ENCODE measurements around the gene WDR6. TPM values are rescaled to one million over a fixed set of nuclear protein-coding genes. Genes with fewer than 3 reads are reported as not detected.
A peak's percentile ranks its signal among the peaks of the same experiment; 100 is the strongest.

WDR6 gene
- total RNA-seq, 2 experiments from 2014 or later: 132 to 134 TPM

DNA sequence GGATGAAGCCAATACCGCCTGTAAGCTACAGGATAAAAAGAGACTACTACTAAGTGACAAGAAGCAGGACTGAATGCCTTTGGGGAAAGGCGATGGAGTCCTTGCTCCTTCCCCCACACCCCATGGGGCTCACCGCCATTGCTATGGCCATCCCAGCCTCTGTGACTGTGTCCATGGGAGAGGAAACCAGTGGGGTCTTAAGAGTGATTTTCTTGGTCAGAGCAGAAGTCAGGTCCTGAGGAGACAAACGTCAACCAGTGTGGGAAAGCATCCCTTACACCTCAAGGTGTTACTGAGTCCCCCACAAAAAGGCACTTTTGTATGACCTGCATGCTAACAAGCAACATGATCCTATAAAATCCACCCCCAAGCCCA lies 21.1 kb downstream of the WDR6 start:
- no peak for DNase-seq
- Mint-ChIP-seq H3K4me1 (ENCODE audit: low read depth) (peaks cover 35% of the 10 kb centered on the region), H3K27me3 (no peaks in the 10 kb centered on the region), H3K9me3 (no peaks in the 10 kb centered on the region), H3K4me3 (peak overlapping the region; percentile 88), H3K27ac (peak overlapping the region; percentile 93), H3K36me3 (ENCODE audit: low read depth) (peaks cover 86% of the 10 kb centered on the region)
- Histone ChIP-seq H3K9me3 (ENCODE audit: control insufficient read depth in 1 of 2, insufficient read depth in 1 of 2, low read length in 2 of 2) (no peaks in the 10 kb centered on the region), H3K36me3 (ENCODE audit: insufficient read depth, low read length) (peaks cover 74% of the 10 kb centered on the region), H3K4me3 (ENCODE audit: low read length) (peak overlapping the region; percentile 82), H3K27ac (ENCODE audit: low read depth in 1 of 2, low read length in 2 of 2) (peak overlapping the region; percentile 87 to 94), H3K27me3 (ENCODE audit: control insufficient read depth in 1 of 2, insufficient read depth in 2 of 2, low read length in 2 of 2) (no peaks in the 10 kb centered on the region), H3K4me1 (ENCODE audit: insufficient read depth, low read length) (peaks cover 41% of the 10 kb centered on the region)
- intact Hi-C loops (cut with DNase I, micrococcal nuclease): loop anchor here (2.0 to 10.0 kb wide), 4 partner anchors 39 to 907 kb away; partner anchors contain the start of genes APEH (in 1 of the 2) and IP6K2 (in 1 of the 2)
- ChIA-PET CTCF (interaction anchor here (1.6 to 2.2 kb wide), 3 partner anchors 38 to 66 kb away, joined by 8 to 29 read pairs (median 16); partner anchors contain the start of genes P4HTM and QRICH1), POLR2A (interaction anchor here (0.8 to 2.3 kb wide), 9 partner anchors 8 to 312 kb away, joined by 3 to 60 read pairs (median 23); partner anchors contain the start of genes DALRD3, P4HTM, QARS1 and QRICH1)
- TF ChIP-seq, protein P1, sequence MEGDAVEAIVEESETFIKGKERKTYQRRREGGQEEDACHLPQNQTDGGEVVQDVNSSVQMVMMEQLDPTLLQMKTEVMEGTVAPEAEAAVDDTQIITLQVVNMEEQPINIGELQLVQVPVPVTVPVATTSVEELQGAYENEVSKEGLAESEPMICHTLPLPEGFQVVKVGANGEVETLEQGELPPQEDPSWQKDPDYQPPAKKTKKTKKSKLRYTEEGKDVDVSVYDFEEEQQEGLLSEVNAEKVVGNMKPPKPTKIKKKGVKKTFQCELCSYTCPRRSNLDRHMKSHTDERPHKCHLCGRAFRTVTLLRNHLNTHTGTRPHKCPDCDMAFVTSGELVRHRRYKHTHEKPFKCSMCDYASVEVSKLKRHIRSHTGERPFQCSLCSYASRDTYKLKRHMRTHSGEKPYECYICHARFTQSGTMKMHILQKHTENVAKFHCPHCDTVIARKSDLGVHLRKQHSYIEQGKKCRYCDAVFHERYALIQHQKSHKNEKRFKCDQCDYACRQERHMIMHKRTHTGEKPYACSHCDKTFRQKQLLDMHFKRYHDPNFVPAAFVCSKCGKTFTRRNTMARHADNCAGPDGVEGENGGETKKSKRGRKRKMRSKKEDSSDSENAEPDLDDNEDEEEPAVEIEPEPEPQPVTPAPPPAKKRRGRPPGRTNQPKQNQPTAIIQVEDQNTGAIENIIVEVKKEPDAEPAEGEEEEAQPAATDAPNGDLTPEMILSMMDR (IDR thresholded peaks at IDR 0.05): no peak
- no peak for ATAC-seq (ENCODE audit: poor library complexity)

- H3K9me3 Mint-ChIP-seq: no peaks in the 10 kb centered on the region
- peaks cover 31% of the 10 kb centered on the region for H3K4me1 Mint-ChIP-seq (ENCODE audit: low read depth)
- H3K4me1 ChIP-seq (ENCODE audit: insufficient read depth, low read length): peaks cover 36% of the 10 kb centered on the region
- no peaks in the 10 kb centered on the region for H3K27me3 ChIP-seq (ENCODE audit: control insufficient read depth in 1 of 2, insufficient read depth in 2 of 2, low read length in 2 of 2)
- TF ChIP-seq, protein P1 (IDR thresholded peaks at IDR 0.05): no peak
- no peaks in the 10 kb centered on the region for H3K27me3 Mint-ChIP-seq
- peak within 1 kb of the TSS; percentile 93 for H3K27ac Mint-ChIP-seq
- H3K27ac ChIP-seq (ENCODE audit: low read depth in 1 of 2, low read length in 2 of 2): peak within 1 kb of the TSS; percentile 87 to 94
- ATAC-seq (ENCODE audit: poor library complexity): peak; percentile 96
- H3K4me3 Mint-ChIP-seq: peak within 1 kb of the TSS; percentile 88
- POLR2A ChIA-PET: interaction anchor here (0.6 to 2.3 kb wide), 27 partner anchors 8 to 901 kb away, joined by 3 to 60 read pairs (median 3); partner anchors contain the start of genes ARIH2, DALRD3, IP6K2 and MON1A
- intact Hi-C loops (cut with DNase I, micrococcal nuclease): loop anchor here (1.0 to 10.0 kb wide), 6 partner anchors 8 to 906 kb away; partner anchors contain the start of genes APEH (in 1 of the 2), IP6K2 (in 1 of the 2) and WDR6 (in 1 of the 2)
- peaks cover 83% of the 10 kb centered on the region for H3K36me3 Mint-ChIP-seq (ENCODE audit: low read depth)
- H3K9me3 ChIP-seq (ENCODE audit: control insufficient read depth in 1 of 2, insufficient read depth in 1 of 2, low read length in 2 of 2): no peaks in the 10 kb centered on the region
- peak; percentile 86 to 98 (median 92) for DNase-seq
- CTCF ChIA-PET: interaction anchor here (0.6 to 2.2 kb wide), 9 partner anchors 9 to 129 kb away, joined by 3 to 29 read pairs (median 4); partner anchors contain the start of genes P4HTM, QRICH1 and WDR6
- H3K36me3 ChIP-seq (ENCODE audit: insufficient read depth, low read length): peaks cover 69% of the 10 kb centered on the region
- H3K4me3 ChIP-seq (ENCODE audit: low read length): peak within 1 kb of the TSS; percentile 82
Observed at GRCh38 chr3:49028673-49029562, 21.7 kb downstream of the WDR6 start, which contains the start of gene IMPDH2. IMPDH2 (minus strand) TSS chr3:49029398; CDS start chr3:49029350, 48 bp downstream.

- Mint-ChIP-seq H3K36me3 (ENCODE audit: low read depth) (peaks cover 79% of the 10 kb centered on the region), H3K4me3 (peak overlapping the region; percentile 88), H3K27ac (peak overlapping the region; percentile 93), H3K4me1 (ENCODE audit: low read depth) (peaks cover 29% of the 10 kb centered on the region), H3K9me3 (no peaks in the 10 kb centered on the region), H3K27me3 (no peaks in the 10 kb centered on the region)
- peak overlapping the region; percentile 87 to 94 for H3K27ac ChIP-seq (ENCODE audit: low read depth in 1 of 2, low read length in 2 of 2)
- no peaks in the 10 kb centered on the region for H3K27me3 ChIP-seq (ENCODE audit: control insufficient read depth in 1 of 2, insufficient read depth in 2 of 2, low read length in 2 of 2)
- DNase-seq: no peak
- ChIA-PET POLR2A (interaction anchor here (0.6 to 2.3 kb wide), 25 partner anchors 9 to 900 kb away, joined by 3 to 60 read pairs (median 4); partner anchors contain the start of genes ARIH2, DALRD3, IP6K2 and MON1A), CTCF (interaction anchor here (0.6 to 2.2 kb wide), 8 partner anchors 10 to 128 kb away, joined by 3 to 29 read pairs (median 6); partner anchors contain the start of genes P4HTM, QRICH1 and WDR6)
- peak overlapping the region; percentile 82 for H3K4me3 ChIP-seq (ENCODE audit: low read length)
- TF ChIP-seq, protein P1 (IDR thresholded peaks at IDR 0.05): no peak
- H3K9me3 ChIP-seq (ENCODE audit: control insufficient read depth in 1 of 2, insufficient read depth in 1 of 2, low read length in 2 of 2): no peaks in the 10 kb centered on the region
- no peak for ATAC-seq (ENCODE audit: poor library complexity)
- intact Hi-C loops (cut with DNase I, micrococcal nuclease): loop anchor here (1.0 to 10.0 kb wide), 6 partner anchors 8 to 905 kb away; partner anchors contain the start of genes APEH (in 1 of the 2), IP6K2 (in 1 of the 2) and WDR6 (in 1 of the 2)
- H3K36me3 ChIP-seq (ENCODE audit: insufficient read depth, low read length): peaks cover 69% of the 10 kb centered on the region
- H3K4me1 ChIP-seq (ENCODE audit: insufficient read depth, low read length): peaks cover 31% of the 10 kb centered on the region
Observed at GRCh38 chr3:49029563-49029884, 22.3 kb downstream of the WDR6 start.
